HT-29 (cell line): Measurements from ENCODE around the gene LRRIQ4. TPM values are rescaled to one million over a fixed set of nuclear protein-coding genes. Genes with fewer than 3 reads are reported as not detected.

Experiments
- DNase-seq: peaks from one replicate; pipeline ENCODE4 v3.0.0-alpha.2; 2015; ENCODE audit warnings: low spot score
- total RNA-seq: library from RNA; depleted of rRNA; stranded (reverse); fragments of >200 nt; shearing (Covaris generic); gene quantifications from 2 replicates; pipeline ENCODE4 v1.2.3, GENCODE V29; 2014; rRNA removed

The LRRIQ4 gene
- total RNA-seq, 1 experiment from 2014 or later = not detected

GRCh38 chr3:169855514-169855913 lies 42.8 kb downstream of the LRRIQ4 start:
- DNase-seq = no peak

- no peak for DNase-seq
These were observed 45.1 kb downstream of the LRRIQ4 start for GRCh38 chr3:169857811-169858210.

GRCh38 chr3:169861871-169862270 lies 49.2 kb downstream of the LRRIQ4 start:
- no peak for DNase-seq

GRCh38 chr3:169863458-169863899 lies 50.8 kb downstream of the LRRIQ4 start:
- DNase-seq = peak; percentile 98

GRCh38 chr3:169864270-169864669 lies 51.6 kb downstream of the LRRIQ4 start:
- DNase-seq = no peak

GRCh38 chr3:169865176-169865767 lies 52.6 kb downstream of the LRRIQ4 start:
- peak; percentile 70 for DNase-seq

GRCh38 chr3:169867584-169868210 lies 55.0 kb downstream of the LRRIQ4 start:
- DNase-seq = no peak

GRCh38 chr3:169868369-169868768 lies 55.7 kb downstream of the LRRIQ4 start:
- DNase-seq = no peak

GRCh38 chr3:169869484-169870220 lies 57.0 kb downstream of the LRRIQ4 start, which contains the start of gene LRRC31:
Gene LRRC31 (minus strand): TSS chr3:169869935. CDS start chr3:169869807, 128 bp downstream.
- DNase-seq = peak; percentile 73

GRCh38 chr3:169871129-169871886 lies 58.6 kb downstream of the LRRIQ4 start:
- peak; percentile 33 for DNase-seq

- DNase-seq = no peak
These were observed 66.4 kb downstream of the LRRIQ4 start for GRCh38 chr3:169879013-169879557.

- DNase-seq = no peak
These were observed 67.3 kb downstream of the LRRIQ4 start for GRCh38 chr3:169879845-169880575.

GRCh38 chr3:169880576-169881250 lies 68.0 kb downstream of the LRRIQ4 start:
- no peak for DNase-seq

- DNase-seq = no peak
These were observed 74.0 kb downstream of the LRRIQ4 start for GRCh38 chr3:169886671-169887070.

Other genes starting within 250 kb of the LRRIQ4 start
- gene MECOM, start 149.2 kb upstream of the LRRIQ4 start, total RNA-seq = 27.3 and 27.9 TPM in 2 replicates
- gene TERC, start 47.8 kb upstream of the LRRIQ4 start, total RNA-seq = 748 and 829 TPM in 2 replicates
- 3.3 and 3.4 TPM in 2 replicates for gene ACTRT3, start 43.3 kb upstream of the LRRIQ4 start, total RNA-seq
- 7.9 and 13.4 TPM in 2 replicates for gene MYNN, start 39.5 kb upstream of the LRRIQ4 start, total RNA-seq
- 0.81 and 4.2 TPM in 2 replicates for gene LRRC34, start within 50 bp of the LRRIQ4 start, total RNA-seq
- gene LRRC31, start 57.1 kb downstream of the LRRIQ4 start, total RNA-seq = 0.29 and 0.48 TPM in 2 replicates
- not detected in 2 replicates for gene SAMD7, start 98.7 kb downstream of the LRRIQ4 start, total RNA-seq
- 17.1 and 22.2 TPM in 2 replicates for gene SEC62, start 153.9 kb downstream of the LRRIQ4 start, total RNA-seq
- gene GPR160, start 225.1 kb downstream of the LRRIQ4 start, total RNA-seq = 21.2 and 32.1 TPM in 2 replicates